ENCODE measurements around the gene MEIS1. TPM values are rescaled to one million over a fixed set of nuclear protein-coding genes. Genes with fewer than 3 reads are reported as not detected.

The MEIS1 gene
- total and polyA plus RNA-seq, 2 donors (not counting 1 experiment from before 2014, with no cell fraction given): 0.03 TPM; not detected in 1

DNA sequence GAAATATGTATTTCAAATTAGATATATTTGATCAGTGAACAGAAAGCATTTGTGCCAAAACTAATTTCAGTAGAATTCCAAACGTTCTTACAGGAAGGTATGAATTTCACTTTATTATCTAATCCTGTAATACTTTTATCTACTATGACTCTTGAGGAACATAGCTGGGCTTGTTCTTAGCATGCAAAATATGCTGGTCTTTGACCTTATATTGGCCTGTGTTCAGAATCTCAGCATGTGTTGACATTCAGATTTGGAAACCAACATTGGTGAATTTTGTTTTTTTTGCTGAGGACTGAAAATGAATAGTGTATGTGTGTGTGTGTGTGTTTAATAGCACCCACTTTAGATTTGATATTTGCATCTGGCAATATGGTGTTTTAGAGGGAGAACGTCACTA lies 112.2 kb downstream of the MEIS1 start:
- H3K9me3 ChIP-seq (ENCODE audit: control extremely low read depth in 1 of 3, control insufficient read depth in 2 of 3, insufficient read depth in 1 of 3, low read length in 2 of 3): no peaks in the 10 kb centered on the region
- H3K4me1 Mint-ChIP-seq: no peaks in the 10 kb centered on the region
- H3K79me2 ChIP-seq (ENCODE audit: control insufficient read depth, insufficient read depth, low read length): no peaks in the 10 kb centered on the region
- no peak overlapping the region for H3K9ac ChIP-seq (ENCODE audit: low read length)
- no peaks in the 10 kb centered on the region for H3K4me1 ChIP-seq (ENCODE audit: control insufficient read depth in 2 of 2, insufficient read depth in 2 of 2, low read length in 2 of 2)
- ChIA-PET POLR2A (no interaction called here), CTCF (no interaction called here)
- ATAC-seq (ENCODE audit: low read depth) (no peak), DNase-seq (no peak)
- peaks cover 16% of the 10 kb centered on the region for H3K27me3 Mint-ChIP-seq
- H3K27ac Mint-ChIP-seq: no peak overlapping the region
- H3K27ac ChIP-seq (ENCODE audit: low read length in 2 of 2): no peak overlapping the region
- no peak overlapping the region for H3K4me3 ChIP-seq (ENCODE audit: control extremely low read depth in 1 of 5, extremely low read depth in 1 of 5, insufficient read depth in 1 of 5, low read depth in 2 of 5, low read length in 4 of 5)
- no peaks in the 10 kb centered on the region for H3K27me3 ChIP-seq (replicated peaks in 1 of 4; ENCODE audit: control extremely low read depth in 1 of 4, control insufficient read depth in 3 of 4, insufficient read depth in 4 of 4, low read length in 3 of 4)
- H3K36me3 ChIP-seq (replicated peaks in 1 of 2; ENCODE audit: control extremely low read depth in 1 of 2, control insufficient read depth in 1 of 2, extremely low read depth in 1 of 2, insufficient read depth in 2 of 2, low read length in 1 of 2): no peaks in the 10 kb centered on the region
- H4K20me1 ChIP-seq (ENCODE audit: control insufficient read depth, insufficient read depth, low read length, poor library complexity, severe bottlenecking): no peaks in the 10 kb centered on the region
- H2AFZ ChIP-seq (ENCODE audit: insufficient read depth, low read depth, low read length, poor library complexity, severe bottlenecking): no peak overlapping the region
- intact Hi-C loops (cut with micrococcal nuclease): no loop called here
- no peak for TF ChIP-seq EZH2 (IDR thresholded peaks at IDR 0.05; ENCODE audit: borderline replicate concordance, insufficient read depth, low read depth, low read length, poor library complexity, severe bottlenecking)
- TF ChIP-seq, protein P1, sequence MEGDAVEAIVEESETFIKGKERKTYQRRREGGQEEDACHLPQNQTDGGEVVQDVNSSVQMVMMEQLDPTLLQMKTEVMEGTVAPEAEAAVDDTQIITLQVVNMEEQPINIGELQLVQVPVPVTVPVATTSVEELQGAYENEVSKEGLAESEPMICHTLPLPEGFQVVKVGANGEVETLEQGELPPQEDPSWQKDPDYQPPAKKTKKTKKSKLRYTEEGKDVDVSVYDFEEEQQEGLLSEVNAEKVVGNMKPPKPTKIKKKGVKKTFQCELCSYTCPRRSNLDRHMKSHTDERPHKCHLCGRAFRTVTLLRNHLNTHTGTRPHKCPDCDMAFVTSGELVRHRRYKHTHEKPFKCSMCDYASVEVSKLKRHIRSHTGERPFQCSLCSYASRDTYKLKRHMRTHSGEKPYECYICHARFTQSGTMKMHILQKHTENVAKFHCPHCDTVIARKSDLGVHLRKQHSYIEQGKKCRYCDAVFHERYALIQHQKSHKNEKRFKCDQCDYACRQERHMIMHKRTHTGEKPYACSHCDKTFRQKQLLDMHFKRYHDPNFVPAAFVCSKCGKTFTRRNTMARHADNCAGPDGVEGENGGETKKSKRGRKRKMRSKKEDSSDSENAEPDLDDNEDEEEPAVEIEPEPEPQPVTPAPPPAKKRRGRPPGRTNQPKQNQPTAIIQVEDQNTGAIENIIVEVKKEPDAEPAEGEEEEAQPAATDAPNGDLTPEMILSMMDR (IDR thresholded peaks at IDR 0.05): no peak
- no peaks in the 10 kb centered on the region for H3K9me3 Mint-ChIP-seq (ENCODE audit: insufficient read depth)
- H3K4me3 Mint-ChIP-seq: no peak overlapping the region
- 100% methylated on average over 1 of the region's 2 CpGs for WGBS (ENCODE audit: insufficient coverage)
- no peak overlapping the region for H3K4me2 ChIP-seq (replicated peaks; ENCODE audit: low read depth, low read length, poor library complexity, severe bottlenecking)

DNA sequence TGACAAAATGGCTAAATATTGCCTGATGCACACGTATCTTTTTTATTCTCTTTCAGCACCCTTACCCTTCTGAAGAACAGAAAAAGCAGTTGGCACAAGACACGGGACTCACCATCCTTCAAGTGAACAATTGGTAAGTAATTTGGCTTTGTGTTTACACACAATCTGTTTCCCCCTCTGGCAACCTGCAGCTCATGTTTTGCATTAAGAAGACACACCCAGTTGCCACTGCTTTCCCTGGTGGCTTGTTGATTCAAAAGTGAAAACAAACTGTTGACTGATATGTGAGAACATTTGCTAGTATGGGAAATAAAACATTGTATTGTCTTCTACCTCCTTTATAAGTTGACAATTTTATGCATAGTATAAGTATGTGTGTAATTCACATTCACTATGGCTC lies 113.0 kb downstream of the MEIS1 start:
- no peaks in the 10 kb centered on the region for H3K79me2 ChIP-seq (ENCODE audit: control insufficient read depth, insufficient read depth, low read length)
- no peak overlapping the region for H3K4me3 Mint-ChIP-seq
- DNase-seq (no peak), ATAC-seq (ENCODE audit: low read depth) (no peak)
- intact Hi-C loops (cut with micrococcal nuclease): no loop called here
- TF ChIP-seq, protein P1 (IDR thresholded peaks at IDR 0.05): no peak
- no peak for TF ChIP-seq EZH2 (IDR thresholded peaks at IDR 0.05; ENCODE audit: borderline replicate concordance, insufficient read depth, low read depth, low read length, poor library complexity, severe bottlenecking)
- H3K9me3 ChIP-seq (ENCODE audit: control extremely low read depth in 1 of 3, control insufficient read depth in 2 of 3, insufficient read depth in 1 of 3, low read length in 2 of 3): no peaks in the 10 kb centered on the region
- H3K4me3 ChIP-seq (ENCODE audit: control extremely low read depth in 1 of 5, extremely low read depth in 1 of 5, insufficient read depth in 1 of 5, low read depth in 2 of 5, low read length in 4 of 5): no peak overlapping the region
- H3K9ac ChIP-seq (ENCODE audit: low read length): no peak overlapping the region
- H3K27me3 ChIP-seq (replicated peaks in 1 of 4; ENCODE audit: control extremely low read depth in 1 of 4, control insufficient read depth in 3 of 4, insufficient read depth in 4 of 4, low read length in 3 of 4): no peaks in the 10 kb centered on the region
- no peak overlapping the region for H3K27ac Mint-ChIP-seq
- WGBS (ENCODE audit: insufficient coverage): 100% methylated on average over 1 of the region's 2 CpGs
- H3K27me3 Mint-ChIP-seq: peaks cover 16% of the 10 kb centered on the region
- no peaks in the 10 kb centered on the region for H3K4me1 ChIP-seq (ENCODE audit: control insufficient read depth in 2 of 2, insufficient read depth in 2 of 2, low read length in 2 of 2)
- POLR2A ChIA-PET: no interaction called here
- H3K9me3 Mint-ChIP-seq (ENCODE audit: insufficient read depth): no peaks in the 10 kb centered on the region
- no peak overlapping the region for H2AFZ ChIP-seq (ENCODE audit: insufficient read depth, low read depth, low read length, poor library complexity, severe bottlenecking)
- no peak overlapping the region for H3K4me2 ChIP-seq (replicated peaks; ENCODE audit: low read depth, low read length, poor library complexity, severe bottlenecking)
- no peak overlapping the region for H3K27ac ChIP-seq (ENCODE audit: low read length in 2 of 2)
- CTCF ChIA-PET: no interaction called here
- H3K36me3 ChIP-seq (replicated peaks in 1 of 2; ENCODE audit: control extremely low read depth in 1 of 2, control insufficient read depth in 1 of 2, extremely low read depth in 1 of 2, insufficient read depth in 2 of 2, low read length in 1 of 2): no peaks in the 10 kb centered on the region
- no peaks in the 10 kb centered on the region for H3K4me1 Mint-ChIP-seq
- H4K20me1 ChIP-seq (ENCODE audit: control insufficient read depth, insufficient read depth, low read length, poor library complexity, severe bottlenecking): no peaks in the 10 kb centered on the region

Data from B cell (primary cell).